PC-3 (cell line): ENCODE measurements around the gene RSU1. TPM values are rescaled to one million over a fixed set of nuclear protein-coding genes. Genes with fewer than 3 reads are reported as not detected.

Source experiments
- ATAC-seq: fragments of 200-7000 bp; cut with Tn5 transposase; 2 replicates; pipeline ENCODE4 v1.9.1; 2020; ENCODE audit warnings: mild to moderate bottlenecking, moderate library complexity
- BruUV-seq: library from RNA; stranded (reverse); fragments of 400-500 nt; replicated peaks from 2 replicates; lab custom pipeline; 2021; lab: Mats Ljungman, UMichigan
- CTCF ChIA-PET: fragments of 300-600 bp; sonication (Branson Sonifier 250); formaldehyde crosslinking; loops from one replicate; lab custom pipeline; 2022; ENCODE audit warnings: antibody characterized with exemption; lab: Charles Lee
- POLR2A ChIA-PET: fragments of 300-600 bp; sonication (Branson Sonifier 250); formaldehyde crosslinking; loops from one replicate; lab custom pipeline; 2022; ENCODE audit warnings: antibody characterized with exemption; ENCODE audit not compliant: unreplicated experiment; lab: Charles Lee
- DNase-seq: peaks from one replicate; pipeline ENCODE4 v3.0.0-alpha.2; 2015
- H2AFZ ChIP-seq: fragments of 300-600 bp; sonication (generic); 2 replicates; pipeline ENCODE4 v1.6.0; 2016; ENCODE audit warnings: antibody characterized with exemption, low read length
- H3F3A ChIP-seq: fragments of 300-600 bp; sonication (generic); one replicate; pipeline ENCODE4 v1.6.0; 2017; ENCODE audit warnings: antibody characterized with exemption, low read length, control low read depth, mild to moderate bottlenecking; ENCODE audit not compliant: unreplicated experiment
- H3K27ac ChIP-seq: fragments of 300-600 bp; sonication (generic); 2 replicates; pipeline ENCODE4 v1.5.1; 2016; ENCODE audit warnings: mild to moderate bottlenecking, low read length
- H3K27me3 ChIP-seq: fragments of 300-600 bp; sonication (generic); 2 replicates; pipeline ENCODE4 v1.6.1; 2016; ENCODE audit warnings: low read length, mixed read lengths
- H3K36me3 ChIP-seq: fragments of 300-600 bp; sonication (generic); 2 replicates; pipeline ENCODE4 v1.6.1; 2016; ENCODE audit warnings: low read depth, mixed run types, low read length, mixed read lengths
- H3K4me1 ChIP-seq: fragments of 300-600 bp; sonication (generic); 2 replicates; pipeline ENCODE4 v1.5.1; 2016; ENCODE audit warnings: low read length; ENCODE audit not compliant: insufficient read depth
- H3K4me2 ChIP-seq: fragments of 300-600 bp; sonication (generic); 2 replicates; pipeline ENCODE4 v1.6.0; 2016; ENCODE audit warnings: low read length
- H3K4me3 ChIP-seq: fragments of 300-600 bp; sonication (generic); 2 replicates; pipeline ENCODE4 v1.5.1; 2016; ENCODE audit warnings: mild to moderate bottlenecking, low read length, mixed read lengths
- H3K79me2 ChIP-seq: fragments of 300-600 bp; sonication (generic); 2 replicates; pipeline ENCODE4 v1.6.1; 2017; ENCODE audit warnings: low read length, mixed read lengths
- H3K9ac ChIP-seq: fragments of 300-600 bp; sonication (generic); 2 replicates; pipeline ENCODE4 v1.6.0; 2016; ENCODE audit warnings: mild to moderate bottlenecking, low read length
- H3K9me2 ChIP-seq: fragments of 300-600 bp; sonication (generic); replicated peaks from 2 replicates; pipeline ENCODE4 v1.6.1; 2016; ENCODE audit warnings: mixed run types, low read length, mixed read lengths
- H3K9me3 ChIP-seq: fragments of 300-600 bp; sonication (generic); 2 replicates; pipeline ENCODE4 v1.6.1; 2016; ENCODE audit warnings: low read length, mixed read lengths
- H4K20me1 ChIP-seq: fragments of 300-600 bp; sonication (generic); 2 replicates; pipeline ENCODE4 v1.6.1; 2016; ENCODE audit warnings: low read length, mixed read lengths
- EZH2 ChIP-seq: fragments of 300-600 bp; sonication (generic); IDR thresholded peaks from one replicate; pipeline ENCODE4 v1.6.1; 2017; ENCODE audit warnings: antibody characterized with exemption, mild to moderate bottlenecking, low read length; ENCODE audit not compliant: unreplicated experiment
- EZH2phosphoT487 ChIP-seq: fragments of 300-600 bp; sonication (generic); IDR thresholded peaks from 2 replicates; pipeline ENCODE4 v1.6.1; 2018; ENCODE audit warnings: mild to moderate bottlenecking, antibody characterized with exemption, low read length, borderline replicate concordance
- intact Hi-C: fragments of 100-400 bp; cut with micrococcal nuclease; formaldehyde crosslinking; loops from 2 replicates; pipeline ENCODE4 v1.9.0; 2023
- total RNA-seq: library from RNA; depleted of rRNA; stranded (reverse); fragments of >200 nt; gene quantifications from 2 replicates; pipeline ENCODE4 v1.2.3, GENCODE V29; 2014
- TF ChIP-seq, protein P1 (sequence below): fragments of 300-600 bp; sonication (generic); conservative IDR thresholded peaks from 2 replicates; pipeline ENCODE4 v1.5.1; 2017; ENCODE audit warnings: antibody characterized with exemption, low read depth, mild to moderate bottlenecking, low read length

The RSU1 gene
- total RNA-seq, 1 experiment from 2014 or later = 21.2 TPM

DNA sequence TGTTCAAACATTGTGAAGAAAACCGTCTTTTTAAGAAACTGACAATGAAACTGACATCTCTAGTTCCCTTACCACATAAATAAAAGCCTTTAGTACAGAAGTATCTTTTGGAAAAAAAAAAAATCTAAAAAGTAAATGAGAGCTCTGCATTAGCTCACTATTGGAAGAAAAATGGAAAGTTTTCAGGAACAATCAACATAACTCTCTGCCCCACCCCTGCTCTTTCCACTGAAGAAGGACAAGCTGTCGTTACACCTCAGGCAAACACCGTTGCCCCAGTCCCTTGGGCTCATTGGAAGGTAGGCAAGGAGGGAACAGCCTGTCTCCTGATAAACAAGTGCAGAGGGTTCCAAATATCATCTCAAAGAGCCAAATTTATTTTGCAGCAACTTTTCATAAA lies 273.1 kb downstream of the RSU1 start:
- H3K79me2 ChIP-seq = no peaks in the 10 kb centered on the region
- H3K4me1 ChIP-seq = no peaks in the 10 kb centered on the region
- no peaks in the 10 kb centered on the region for H4K20me1 ChIP-seq
- no peak overlapping the region for H2AFZ ChIP-seq
- no peaks in the 10 kb centered on the region for H3K36me3 ChIP-seq
- no peaks in the 10 kb centered on the region for H3K9me3 ChIP-seq
- ChIA-PET CTCF (no interaction called here), POLR2A (no interaction called here)
- TF ChIP-seq EZH2phosphoT487 (no peak), EZH2 (no peak)
- TF ChIP-seq, protein P1, sequence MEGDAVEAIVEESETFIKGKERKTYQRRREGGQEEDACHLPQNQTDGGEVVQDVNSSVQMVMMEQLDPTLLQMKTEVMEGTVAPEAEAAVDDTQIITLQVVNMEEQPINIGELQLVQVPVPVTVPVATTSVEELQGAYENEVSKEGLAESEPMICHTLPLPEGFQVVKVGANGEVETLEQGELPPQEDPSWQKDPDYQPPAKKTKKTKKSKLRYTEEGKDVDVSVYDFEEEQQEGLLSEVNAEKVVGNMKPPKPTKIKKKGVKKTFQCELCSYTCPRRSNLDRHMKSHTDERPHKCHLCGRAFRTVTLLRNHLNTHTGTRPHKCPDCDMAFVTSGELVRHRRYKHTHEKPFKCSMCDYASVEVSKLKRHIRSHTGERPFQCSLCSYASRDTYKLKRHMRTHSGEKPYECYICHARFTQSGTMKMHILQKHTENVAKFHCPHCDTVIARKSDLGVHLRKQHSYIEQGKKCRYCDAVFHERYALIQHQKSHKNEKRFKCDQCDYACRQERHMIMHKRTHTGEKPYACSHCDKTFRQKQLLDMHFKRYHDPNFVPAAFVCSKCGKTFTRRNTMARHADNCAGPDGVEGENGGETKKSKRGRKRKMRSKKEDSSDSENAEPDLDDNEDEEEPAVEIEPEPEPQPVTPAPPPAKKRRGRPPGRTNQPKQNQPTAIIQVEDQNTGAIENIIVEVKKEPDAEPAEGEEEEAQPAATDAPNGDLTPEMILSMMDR = no peak
- intact Hi-C loops = loop anchor here (10.0 kb wide), 1 partner anchor 229 kb away; no protein-coding TSS in a partner anchor
- H3F3A ChIP-seq = no peaks in the 10 kb centered on the region
- H3K27ac ChIP-seq = no peak overlapping the region
- DNase-seq (no peak), ATAC-seq (no peak)
- no TSS peak for BruUV-seq
- H3K27me3 ChIP-seq = no peaks in the 10 kb centered on the region
- H3K4me3 ChIP-seq = no peak overlapping the region
- no peak overlapping the region for H3K4me2 ChIP-seq
- H3K9ac ChIP-seq = no peak overlapping the region
- H3K9me2 ChIP-seq = no peaks in the 10 kb centered on the region
